ENCODE measurements around the gene SAP25. TPM values are rescaled to one million over a fixed set of nuclear protein-coding genes. Genes with fewer than 3 reads are reported as not detected.
"Not testable (repeated sequence)": the region's sequence is repeated elsewhere in the genome, so short reads cannot be mapped to it uniquely, and the experiment has no call there.

The SAP25 gene
- total and polyA plus RNA-seq, 2 experiments from 2014 or later, result not detected

DNA sequence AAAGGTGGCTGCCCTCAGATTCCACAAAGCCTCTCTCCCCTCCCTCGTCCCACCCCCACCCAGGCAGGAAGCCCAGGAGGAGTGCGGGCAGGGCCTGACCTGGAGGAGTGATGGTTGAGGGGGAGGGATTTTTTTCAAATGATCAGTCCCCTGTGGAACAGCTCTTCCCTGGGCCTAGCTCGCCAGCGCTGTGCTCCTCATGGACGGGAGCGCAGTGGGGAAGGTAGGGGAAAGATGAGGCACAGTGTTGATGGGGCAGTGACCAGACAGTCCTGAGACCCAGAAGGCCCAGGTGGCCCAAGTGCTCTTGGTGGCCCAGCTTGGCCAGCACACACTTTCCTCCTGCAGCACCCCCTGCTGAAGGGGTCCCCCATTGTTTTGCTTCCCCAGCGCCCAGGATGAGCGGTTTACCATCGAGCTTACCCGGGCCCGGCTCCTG is 8.5 kb downstream of the SAP25 start:
- WGBS, 2 experiments (ENCODE audit: low coverage in 1 of 2, low lambda C conversion rate in 2 of 2, missing lambda C conversion rate in 2 of 2), result 97 to 98% methylated on average over 11 of the region's 11 CpGs
- in situ Hi-C loops (cut with MboI), result no loop called here
- no peaks in the 10 kb centered on the region for H3F3A ChIP-seq (ENCODE audit: insufficient read depth)

DNA sequence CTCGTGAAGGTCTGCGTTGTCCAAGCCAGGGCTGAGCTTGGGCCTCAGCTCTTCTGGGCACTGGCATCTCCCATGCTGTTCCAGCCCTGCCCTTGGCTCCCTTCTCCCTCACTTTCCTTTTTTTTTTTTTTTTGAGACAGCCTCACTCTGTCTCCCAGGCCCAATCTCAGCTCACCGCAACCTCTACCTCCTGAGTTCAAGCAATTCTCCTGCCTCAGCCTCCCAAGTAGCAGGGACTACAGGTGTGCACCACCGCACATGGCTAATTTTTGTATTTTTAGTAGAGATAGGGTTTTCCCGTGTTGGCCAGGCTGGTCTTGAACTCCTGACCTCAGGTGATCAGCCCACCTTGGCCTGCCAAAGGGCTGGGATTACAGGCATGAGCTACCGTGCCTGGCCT is 9.3 kb downstream of the SAP25 start:
- H3K4me1 ChIP-seq (ENCODE audit: insufficient read depth); in situ Hi-C loops (cut with MboI); H3K9me2 ChIP-seq (ENCODE audit: insufficient read depth); H3K9ac ChIP-seq; DNase-seq; H3K4me2 ChIP-seq (ENCODE audit: unreplicated experiment); H3K9me3 ChIP-seq (ENCODE audit: low read depth); H3K4me3 ChIP-seq; H4K20me1 ChIP-seq (ENCODE audit: insufficient read depth); H2AFZ ChIP-seq; H3F3A ChIP-seq (ENCODE audit: insufficient read depth); H3K79me2 ChIP-seq (ENCODE audit: insufficient read depth); H3K36me3 ChIP-seq (ENCODE audit: low read depth); H3K27me3 ChIP-seq (replicated peaks; ENCODE audit: insufficient read depth); H3K27ac ChIP-seq: not testable (repeated sequence)
- WGBS, 2 experiments (ENCODE audit: low coverage in 1 of 2, low lambda C conversion rate in 2 of 2, missing lambda C conversion rate in 2 of 2), result 81 to 93% methylated on average over 6 of the region's 6 CpGs

More for the DNA sequence above, 8.5 kb downstream of the SAP25 start:
- H3K4me2 ChIP-seq (ENCODE audit: unreplicated experiment), result no peak overlapping the region
- no peaks in the 10 kb centered on the region for H3K9me2 ChIP-seq (ENCODE audit: insufficient read depth)
- H3K9me3 ChIP-seq (ENCODE audit: low read depth), result no peaks in the 10 kb centered on the region
- H3K9ac ChIP-seq, result no peak overlapping the region
- H3K4me3 ChIP-seq, result no peak overlapping the region
- no peaks in the 10 kb centered on the region for H3K79me2 ChIP-seq (ENCODE audit: insufficient read depth)
- no peak overlapping the region for H3K27ac ChIP-seq
- H3K36me3 ChIP-seq (ENCODE audit: low read depth), result no peaks in the 10 kb centered on the region
- TF ChIP-seq EZH2phosphoT487 (IDR thresholded peaks at IDR 0.05; ENCODE audit: insufficient read depth, low read depth), result no peak
- TF ChIP-seq EZH2 (IDR thresholded peaks at IDR 0.05; ENCODE audit: insufficient read depth, poor library complexity, severe bottlenecking), result no peak
- H3K27me3 ChIP-seq (replicated peaks; ENCODE audit: insufficient read depth), result no peaks in the 10 kb centered on the region
- no peaks in the 10 kb centered on the region for H4K20me1 ChIP-seq (ENCODE audit: insufficient read depth)
- no peak for DNase-seq
- no peak overlapping the region for H2AFZ ChIP-seq
- H3K4me1 ChIP-seq (ENCODE audit: insufficient read depth), result no peaks in the 10 kb centered on the region

DNA sequence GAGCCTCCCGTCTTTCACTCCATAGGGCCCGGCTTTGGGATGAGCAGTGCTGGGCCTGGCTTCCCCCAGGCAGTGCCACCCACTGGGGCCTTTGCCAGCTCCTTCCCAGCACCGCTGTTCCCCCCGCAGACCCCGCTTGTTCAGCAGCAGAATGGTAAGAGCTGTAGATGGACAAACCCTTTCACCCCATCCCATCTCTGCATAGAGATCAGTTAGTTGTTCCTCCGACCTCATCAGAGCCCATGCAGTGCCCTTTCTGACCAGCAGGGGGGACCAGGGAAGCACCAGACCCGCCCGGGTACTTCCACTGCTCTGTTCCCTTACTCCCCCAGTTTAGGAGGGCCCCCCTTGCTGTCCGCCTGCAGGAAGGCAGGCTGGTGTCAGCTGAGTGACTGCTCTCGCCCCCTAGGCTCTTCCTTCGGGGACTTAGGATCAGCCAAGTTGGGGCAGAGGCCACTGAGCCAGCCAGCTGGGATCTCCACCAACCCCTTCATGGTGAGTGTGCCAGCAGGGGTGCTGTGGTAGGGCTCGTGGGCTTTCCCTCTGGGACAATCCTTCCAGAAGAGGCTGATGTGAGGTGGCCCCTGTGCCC is 9.8 kb downstream of the SAP25 start:
- 16 to 26% methylated on average over 11 to 12 of the region's 12 CpGs for WGBS, 2 experiments (ENCODE audit: low coverage in 1 of 2, low lambda C conversion rate in 2 of 2, missing lambda C conversion rate in 2 of 2)
- TF ChIP-seq EZH2phosphoT487 (IDR thresholded peaks at IDR 0.05; ENCODE audit: insufficient read depth, low read depth) (no peak), EZH2 (IDR thresholded peaks at IDR 0.05; ENCODE audit: insufficient read depth, poor library complexity, severe bottlenecking) (no peak)
- DNase-seq, result peak; percentile 74
- no peaks in the 10 kb centered on the region for H3K9me2 ChIP-seq (ENCODE audit: insufficient read depth)
- in situ Hi-C loops (cut with MboI), result no loop called here
- no peaks in the 10 kb centered on the region for H3F3A ChIP-seq (ENCODE audit: insufficient read depth)
- no peaks in the 10 kb centered on the region for H3K9me3 ChIP-seq (ENCODE audit: low read depth)
- no peaks in the 10 kb centered on the region for H3K79me2 ChIP-seq (ENCODE audit: insufficient read depth)
- no peak overlapping the region for H3K4me2 ChIP-seq (ENCODE audit: unreplicated experiment)
- no peaks in the 10 kb centered on the region for H3K4me1 ChIP-seq (ENCODE audit: insufficient read depth)
- H2AFZ ChIP-seq, result no peak overlapping the region
- no peaks in the 10 kb centered on the region for H3K36me3 ChIP-seq (ENCODE audit: low read depth)
- no peaks in the 10 kb centered on the region for H3K27me3 ChIP-seq (replicated peaks; ENCODE audit: insufficient read depth)
- H3K27ac ChIP-seq, result no peak overlapping the region
- no peak overlapping the region for H3K4me3 ChIP-seq
- no peak overlapping the region for H3K9ac ChIP-seq
- no peaks in the 10 kb centered on the region for H4K20me1 ChIP-seq (ENCODE audit: insufficient read depth)

DNA sequence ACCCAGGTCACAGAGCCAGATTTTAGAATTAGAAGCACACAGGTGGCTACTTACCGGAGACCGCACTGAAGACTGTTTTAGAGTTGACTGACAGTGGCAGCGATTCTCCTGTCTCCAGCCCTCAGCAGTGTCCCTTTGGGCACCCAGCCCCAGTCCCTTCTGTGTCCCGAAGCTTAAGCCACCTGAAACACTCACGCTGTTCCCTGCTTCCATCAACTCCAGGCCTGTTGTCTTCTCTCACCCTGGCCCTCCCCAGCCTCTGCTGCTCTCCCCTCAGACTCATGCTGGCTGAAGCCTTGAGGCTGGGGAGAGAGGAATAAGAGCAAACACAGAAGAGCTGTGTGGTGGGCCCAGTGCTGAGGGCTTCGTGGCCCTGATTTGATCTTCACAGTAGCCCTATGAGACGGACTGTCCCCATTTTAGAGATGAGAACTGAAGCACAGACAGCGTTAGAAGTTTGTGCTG is 10.6 kb downstream of the SAP25 start:
- Histone ChIP-seq H3F3A (ENCODE audit: insufficient read depth) (no peaks in the 10 kb centered on the region), H3K27ac (no peak overlapping the region), H4K20me1 (ENCODE audit: insufficient read depth) (no peaks in the 10 kb centered on the region), H3K9me2 (ENCODE audit: insufficient read depth) (no peaks in the 10 kb centered on the region), H2AFZ (no peak overlapping the region), H3K9me3 (ENCODE audit: low read depth) (no peaks in the 10 kb centered on the region), H3K4me1 (ENCODE audit: insufficient read depth) (no peaks in the 10 kb centered on the region), H3K79me2 (ENCODE audit: insufficient read depth) (no peaks in the 10 kb centered on the region), H3K4me3 (no peak overlapping the region), H3K4me2 (ENCODE audit: unreplicated experiment) (no peak overlapping the region), H3K36me3 (ENCODE audit: low read depth) (no peaks in the 10 kb centered on the region), H3K9ac (no peak overlapping the region), H3K27me3 (replicated peaks; ENCODE audit: insufficient read depth) (no peaks in the 10 kb centered on the region)
- in situ Hi-C loops (cut with MboI), result no loop called here
- DNase-seq, result no peak
- TF ChIP-seq EZH2phosphoT487 (IDR thresholded peaks at IDR 0.05; ENCODE audit: insufficient read depth, low read depth) (no peak), EZH2 (IDR thresholded peaks at IDR 0.05; ENCODE audit: insufficient read depth, poor library complexity, severe bottlenecking) (no peak)
- WGBS, 2 experiments (ENCODE audit: low coverage in 1 of 2, low lambda C conversion rate in 2 of 2, missing lambda C conversion rate in 2 of 2), result 85 to 89% methylated on average over 8 of the region's 8 CpGs
